ENCODE data around the gene GALNT9. TPM values are rescaled to one million over a fixed set of nuclear protein-coding genes. Genes with fewer than 3 reads are reported as not detected.

GALNT9 gene
- polyA plus RNA-seq, 4 donors: 6.2 to 10.4 (median 8.2) TPM

- DNase-seq (ENCODE audit: low read depth in 4 of 4, low spot score in 3 of 4): no peak
Measured at GRCh38 chr12:132327336-132328171, 1.8 kb downstream of the GALNT9 start.

- no peak for DNase-seq (ENCODE audit: low read depth in 4 of 4, low spot score in 3 of 4)
Measured at GRCh38 chr12:132326646-132327045, 2.7 kb downstream of the GALNT9 start.

GRCh38 chr12:132325733-132326130 lies 3.7 kb downstream of the GALNT9 start:
- no peak for DNase-seq (ENCODE audit: low read depth in 4 of 4, low spot score in 3 of 4)

GRCh38 chr12:132324841-132325732 lies 4.3 kb downstream of the GALNT9 start:
- no peak for DNase-seq (ENCODE audit: low read depth in 4 of 4, low spot score in 3 of 4)

GRCh38 chr12:132324173-132324572 lies 5.2 kb downstream of the GALNT9 start:
- DNase-seq (ENCODE audit: low read depth in 4 of 4, low spot score in 3 of 4): no peak

GRCh38 chr12:132323171-132324010 lies 6.0 kb downstream of the GALNT9 start:
- no peak for DNase-seq (ENCODE audit: low read depth in 4 of 4, low spot score in 3 of 4)

GRCh38 chr12:132322206-132323132 lies 6.9 kb downstream of the GALNT9 start:
- no peak for DNase-seq (ENCODE audit: low read depth in 4 of 4, low spot score in 3 of 4)

GRCh38 chr12:132321321-132322118 lies 7.9 kb downstream of the GALNT9 start:
- no peak for DNase-seq (ENCODE audit: low read depth in 4 of 4, low spot score in 3 of 4)

- DNase-seq (ENCODE audit: low read depth in 4 of 4, low spot score in 3 of 4): no peak
Measured at GRCh38 chr12:132320767-132321211, 8.6 kb downstream of the GALNT9 start.

GRCh38 chr12:132319991-132320570 lies 9.3 kb downstream of the GALNT9 start:
- no peak for DNase-seq (ENCODE audit: low read depth in 4 of 4, low spot score in 3 of 4)

GRCh38 chr12:132319359-132319950 lies 9.9 kb downstream of the GALNT9 start:
- no peak for DNase-seq (ENCODE audit: low read depth in 4 of 4, low spot score in 3 of 4)

- DNase-seq (ENCODE audit: low read depth in 4 of 4, low spot score in 3 of 4): no peak
Measured at GRCh38 chr12:132318618-132319033, 10.8 kb downstream of the GALNT9 start.

GRCh38 chr12:132318135-132318534 lies 11.3 kb downstream of the GALNT9 start:
- no peak for DNase-seq (ENCODE audit: low read depth in 4 of 4, low spot score in 3 of 4)

- no peak for DNase-seq (ENCODE audit: low read depth in 4 of 4, low spot score in 3 of 4)
Measured at GRCh38 chr12:132317233-132317938, 12.0 kb downstream of the GALNT9 start.

GRCh38 chr12:132316497-132317232 lies 12.7 kb downstream of the GALNT9 start:
- DNase-seq (ENCODE audit: low read depth in 4 of 4, low spot score in 3 of 4): no peak

GRCh38 chr12:132315951-132316350 lies 13.4 kb downstream of the GALNT9 start:
- no peak for DNase-seq (ENCODE audit: low read depth in 4 of 4, low spot score in 3 of 4)

GRCh38 chr12:132315507-132315906 lies 13.9 kb downstream of the GALNT9 start:
- DNase-seq (ENCODE audit: low read depth in 4 of 4, low spot score in 3 of 4): no peak

Data from left renal pelvis (tissue), 4 donors.